Measurements from ENCODE around the gene PAK1. TPM values are rescaled to one million over a fixed set of nuclear protein-coding genes. Genes with fewer than 3 reads are reported as not detected.
"Not testable (repeated sequence)": the region's sequence is repeated elsewhere in the genome, so short reads cannot be mapped to it uniquely, and the experiment has no call there.

Gene PAK1
- total and polyA plus RNA-seq, 8 donors: 16.7 to 89.5 (median 46.5) TPM

GRCh38 chr11:77497368-77497767 is 23.5 kb upstream of the PAK1 start:
- Histone ChIP-seq H3K4me1 (peaks cover 0 to 7% (median 0%) of the 10 kb centered on the region in 4 donors), H3K36me3 (no peaks in the 10 kb centered on the region), H3K4me3 (no peak overlapping the region), H3K9me3 (no peaks in the 10 kb centered on the region), H3K27ac (no peak overlapping the region), H3K27me3 (no peaks in the 10 kb centered on the region)
- intact Hi-C loops (cut with DNase I; ENCODE audit: low total_unique reads): no loop called here
- TF ChIP-seq POLR2A (IDR thresholded peaks at IDR 0.05) (no peak), POLR2AphosphoS5 (IDR thresholded peaks at IDR 0.05) (no peak), EP300 (IDR thresholded peaks at IDR 0.05) (no peak)
- TF ChIP-seq, protein P1, sequence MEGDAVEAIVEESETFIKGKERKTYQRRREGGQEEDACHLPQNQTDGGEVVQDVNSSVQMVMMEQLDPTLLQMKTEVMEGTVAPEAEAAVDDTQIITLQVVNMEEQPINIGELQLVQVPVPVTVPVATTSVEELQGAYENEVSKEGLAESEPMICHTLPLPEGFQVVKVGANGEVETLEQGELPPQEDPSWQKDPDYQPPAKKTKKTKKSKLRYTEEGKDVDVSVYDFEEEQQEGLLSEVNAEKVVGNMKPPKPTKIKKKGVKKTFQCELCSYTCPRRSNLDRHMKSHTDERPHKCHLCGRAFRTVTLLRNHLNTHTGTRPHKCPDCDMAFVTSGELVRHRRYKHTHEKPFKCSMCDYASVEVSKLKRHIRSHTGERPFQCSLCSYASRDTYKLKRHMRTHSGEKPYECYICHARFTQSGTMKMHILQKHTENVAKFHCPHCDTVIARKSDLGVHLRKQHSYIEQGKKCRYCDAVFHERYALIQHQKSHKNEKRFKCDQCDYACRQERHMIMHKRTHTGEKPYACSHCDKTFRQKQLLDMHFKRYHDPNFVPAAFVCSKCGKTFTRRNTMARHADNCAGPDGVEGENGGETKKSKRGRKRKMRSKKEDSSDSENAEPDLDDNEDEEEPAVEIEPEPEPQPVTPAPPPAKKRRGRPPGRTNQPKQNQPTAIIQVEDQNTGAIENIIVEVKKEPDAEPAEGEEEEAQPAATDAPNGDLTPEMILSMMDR (IDR thresholded peaks at IDR 0.05): no peak
- WGBS, 5 donors: 8 to 45% (median 23%) methylated on average over 1 of the region's 1 CpG
- DNase-seq: peak in 1 of 2 donors; percentile 16

- TF ChIP-seq POLR2A (IDR thresholded peaks at IDR 0.05) (no peak), POLR2AphosphoS5 (IDR thresholded peaks at IDR 0.05) (no peak), EP300 (IDR thresholded peaks at IDR 0.05) (no peak)
- TF ChIP-seq, protein P1 (IDR thresholded peaks at IDR 0.05): no peak
- H3K4me3 ChIP-seq: no peak overlapping the region
- no peaks in the 10 kb centered on the region for H3K9me3 ChIP-seq
- no peak overlapping the region for H3K27ac ChIP-seq
- DNase-seq: no peak
- H3K27me3 ChIP-seq: no peaks in the 10 kb centered on the region
- H3K4me1 ChIP-seq: no peaks in the 10 kb centered on the region
- intact Hi-C loops (cut with DNase I; ENCODE audit: low total_unique reads): no loop called here
- WGBS, 5 donors: 94 to 100% (median 96%) methylated on average over 1 of the region's 1 CpG
- H3K36me3 ChIP-seq: no peaks in the 10 kb centered on the region
These were observed 21.6 kb upstream of the PAK1 start for GRCh38 chr11:77495526-77495925.

DNA sequence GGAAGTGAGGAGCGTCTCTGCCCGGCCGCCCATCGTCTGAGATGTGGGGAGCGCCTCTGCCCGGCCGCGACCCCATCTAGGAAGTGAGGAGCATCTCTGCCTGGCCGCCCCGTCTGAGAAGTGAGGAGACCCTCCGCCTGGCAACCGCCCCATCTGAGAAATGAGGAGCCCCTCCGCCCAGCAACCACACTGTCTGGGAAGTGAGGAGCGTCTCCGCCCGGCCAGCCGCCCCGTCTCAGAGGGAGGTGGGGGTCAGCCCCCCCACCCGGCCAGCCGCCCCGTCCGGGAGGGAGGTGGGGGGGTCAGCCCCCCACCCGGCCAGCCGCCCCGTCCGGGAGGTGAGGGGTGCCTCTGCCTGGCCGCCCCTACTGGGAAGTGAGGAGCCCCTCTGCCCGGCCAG is 16.1 kb upstream of the PAK1 start:
- H3K4me3 ChIP-seq; H3K9me3 ChIP-seq; DNase-seq; H3K4me1 ChIP-seq; intact Hi-C loops (cut with DNase I; ENCODE audit: low total_unique reads); H3K27me3 ChIP-seq; H3K27ac ChIP-seq; H3K36me3 ChIP-seq: not testable (repeated sequence)
- WGBS, 5 donors: 95 to 96% (median 95%) methylated on average over 7 to 26 of the region's 28 CpGs; no CpG with 5 or more reads in 1 of the 5 donors

- Histone ChIP-seq H3K4me3 (no peak overlapping the region), H3K27me3 (no peaks in the 10 kb centered on the region), H3K9me3 (no peaks in the 10 kb centered on the region), H3K4me1 (no peaks in the 10 kb centered on the region), H3K36me3 (no peaks in the 10 kb centered on the region), H3K27ac (no peak overlapping the region)
- 82 to 96% (median 90%) methylated on average over 2 of the region's 2 CpGs for WGBS, 5 donors
- intact Hi-C loops (cut with DNase I; ENCODE audit: low total_unique reads): no loop called here
- no peak for DNase-seq
- TF ChIP-seq POLR2AphosphoS5 (IDR thresholded peaks at IDR 0.05): no peak
- no peak for TF ChIP-seq POLR2A (IDR thresholded peaks at IDR 0.05)
- TF ChIP-seq EP300 (IDR thresholded peaks at IDR 0.05): no peak
- TF ChIP-seq, protein P1 (IDR thresholded peaks at IDR 0.05): no peak
These were observed 13.9 kb upstream of the PAK1 start for GRCh38 chr11:77487790-77488189.

DNA sequence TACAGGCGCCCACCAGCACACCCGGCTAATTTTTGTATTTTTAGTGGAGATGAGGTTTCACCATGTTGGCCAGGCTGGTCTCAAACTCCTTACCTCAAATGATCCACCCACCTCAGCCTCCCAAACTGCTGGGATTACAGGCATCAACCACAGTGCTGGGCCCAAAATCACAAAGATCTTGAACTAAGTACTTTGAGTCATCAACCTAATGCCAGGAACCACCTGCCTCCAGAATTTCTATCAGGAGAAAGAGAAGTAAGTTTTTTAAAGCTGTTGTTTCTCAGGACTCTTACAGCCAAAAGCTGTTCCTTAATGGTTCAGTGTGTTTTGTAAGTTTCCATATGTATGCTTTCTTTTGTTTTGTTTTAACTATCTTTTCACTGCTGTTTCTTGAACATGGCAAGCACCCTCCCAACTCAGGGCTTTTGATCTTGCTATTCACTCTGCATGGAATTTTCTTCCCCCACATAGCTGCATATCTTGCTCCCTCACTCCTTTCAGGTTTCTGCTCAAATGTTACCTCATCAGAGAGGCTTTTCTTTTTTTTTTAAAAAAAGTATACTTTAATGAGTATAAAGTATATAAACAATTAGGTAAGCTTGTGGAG is 6.0 kb upstream of the PAK1 start:
- intact Hi-C loops (cut with DNase I; ENCODE audit: low total_unique reads): no loop called here
- peaks cover 0 to under 1% (median 0%) of the 10 kb centered on the region in 4 donors for H3K4me1 ChIP-seq
- H3K36me3 ChIP-seq: no peaks in the 10 kb centered on the region
- H3K4me3 ChIP-seq: no peak overlapping the region
- no peak for DNase-seq
- H3K9me3 ChIP-seq: no peaks in the 10 kb centered on the region
- TF ChIP-seq, protein P1 (IDR thresholded peaks at IDR 0.05): no peak
- TF ChIP-seq POLR2A (IDR thresholded peaks at IDR 0.05) (no peak), POLR2AphosphoS5 (IDR thresholded peaks at IDR 0.05) (no peak), EP300 (IDR thresholded peaks at IDR 0.05) (no peak)
- H3K27ac ChIP-seq: no peak overlapping the region
- WGBS, 5 donors: 88 to 100% (median 98%) methylated on average over 2 of the region's 2 CpGs
- no peaks in the 10 kb centered on the region for H3K27me3 ChIP-seq
